Myocyte (in vitro differentiated cells): ENCODE results near the gene RCHY1. TPM values are rescaled to one million over a fixed set of nuclear protein-coding genes. Genes with fewer than 3 reads are reported as not detected.

Experiments
- total RNA-seq: library from RNA; depleted of rRNA; stranded (reverse); fragments of >200 nt; gene quantifications from 2 replicates; pipeline ENCODE4 v1.2.3, GENCODE V29; 2014

The RCHY1 gene
- total RNA-seq, 1 donor from 2014 or later: 44.8 TPM

Other genes with a start within 250 kb of the RCHY1 start
- 14.6 and 20.4 TPM in 2 replicates for gene THAP6, start 70 bp upstream of the RCHY1 start, total RNA-seq
- gene ODAPH, start 41.7 kb upstream of the RCHY1 start, total RNA-seq: 0.13 TPM in 1 of 2 replicates, not detected in the other
- 0.10 and 0.59 TPM in 2 replicates for gene CDKL2, start 116.1 kb upstream of the RCHY1 start, total RNA-seq
- 193 and 231 TPM in 2 replicates for gene G3BP2, start 159.0 kb upstream of the RCHY1 start, total RNA-seq
- 170 and 199 TPM in 2 replicates for gene USO1, start 210.2 kb upstream of the RCHY1 start, total RNA-seq